ENCODE measurements around the gene AURKA. TPM values are rescaled to one million over a fixed set of nuclear protein-coding genes. Genes with fewer than 3 reads are reported as not detected.
"Not testable (repeated sequence)": the region's sequence is repeated elsewhere in the genome, so short reads cannot be mapped to it uniquely, and the experiment has no call there.

AURKA gene
- total and polyA plus RNA-seq, 2 donors (not counting 1 experiment from before 2014, with no cell fraction given), result 27.7 to 32.7 TPM

GRCh38 chr20:56391037-56391436, 978 bp downstream of the AURKA start:
- TF ChIP-seq EZH2 (IDR thresholded peaks at IDR 0.05; ENCODE audit: low read length, missing control alignments) (no peak), CTCF (conservative IDR thresholded peaks at IDR 0.05 in 1 of 2, IDR thresholded peaks at IDR 0.05 in 1 of 2; ENCODE audit: low read depth in 1 of 2, low read length in 2 of 2) (no peak)
- H2AFZ ChIP-seq (ENCODE audit: low read length), result peak overlapping the region; percentile 92
- H3K4me3 ChIP-seq (replicated peaks in 1 of 4; ENCODE audit: control extremely low read depth in 1 of 4, insufficient read depth in 1 of 4, low read depth in 3 of 4, low read length in 4 of 4), result peak overlapping the region; percentile 73 to 99 (median 93)
- no peaks in the 10 kb centered on the region for H4K20me1 ChIP-seq (ENCODE audit: control insufficient read depth, extremely low read depth, insufficient read depth, low read length)
- peaks cover 11% of the 10 kb centered on the region for H3K36me3 ChIP-seq (ENCODE audit: control insufficient read depth, insufficient read depth, low read length)
- no peaks in the 10 kb centered on the region for H3K9me3 ChIP-seq (ENCODE audit: control insufficient read depth, insufficient read depth, low read depth, low read length)
- H3K27me3 ChIP-seq (ENCODE audit: control insufficient read depth, insufficient read depth, low read length), result no peaks in the 10 kb centered on the region
- H3K4me1 ChIP-seq (ENCODE audit: control insufficient read depth, extremely low read depth, insufficient read depth, low read length), result peaks cover 5% of the 10 kb centered on the region
- no peak for DNase-seq (ENCODE audit: low read depth in 2 of 2)
- H3K79me2 ChIP-seq (ENCODE audit: control insufficient read depth, insufficient read depth, low read length), result peaks cover 85% of the 10 kb centered on the region
- peak overlapping the region; percentile 95 for H3K4me2 ChIP-seq (ENCODE audit: extremely low read depth, insufficient read depth, low read length)
- H3K9ac ChIP-seq (ENCODE audit: insufficient read depth, low read length), result peak overlapping the region; percentile 79
- peak overlapping the region; percentile 92 for H3K27ac ChIP-seq (ENCODE audit: insufficient read depth, low read length)

- Histone ChIP-seq H3K4me3 (replicated peaks in 1 of 4; ENCODE audit: control extremely low read depth in 1 of 4, insufficient read depth in 1 of 4, low read depth in 3 of 4, low read length in 4 of 4) (peak overlapping the region in 3 of 4 experiments; percentile 73 to 99 (median 95)), H3K79me2 (ENCODE audit: control insufficient read depth, insufficient read depth, low read length) (peaks cover 84% of the 10 kb centered on the region), H3K4me2 (ENCODE audit: extremely low read depth, insufficient read depth, low read length) (peak overlapping the region; percentile 95)
- H3K9me3 ChIP-seq (ENCODE audit: control insufficient read depth, insufficient read depth, low read depth, low read length); H3K9ac ChIP-seq (ENCODE audit: insufficient read depth, low read length); DNase-seq (ENCODE audit: low read depth in 2 of 2); H3K36me3 ChIP-seq (ENCODE audit: control insufficient read depth, insufficient read depth, low read length); H4K20me1 ChIP-seq (ENCODE audit: control insufficient read depth, extremely low read depth, insufficient read depth, low read length); H3K27ac ChIP-seq (ENCODE audit: insufficient read depth, low read length); H2AFZ ChIP-seq (ENCODE audit: low read length); H3K4me1 ChIP-seq (ENCODE audit: control insufficient read depth, extremely low read depth, insufficient read depth, low read length); H3K27me3 ChIP-seq (ENCODE audit: control insufficient read depth, insufficient read depth, low read length): not testable (repeated sequence)
These were observed 1.6 kb downstream of the AURKA start for GRCh38 chr20:56390396-56390795.

GRCh38 chr20:56389807-56390206, 2.2 kb downstream of the AURKA start:
- H3K9ac ChIP-seq (ENCODE audit: insufficient read depth, low read length), result no peak overlapping the region
- H3K9me3 ChIP-seq (ENCODE audit: control insufficient read depth, insufficient read depth, low read depth, low read length), result no peaks in the 10 kb centered on the region
- H3K27ac ChIP-seq (ENCODE audit: insufficient read depth, low read length), result no peak overlapping the region
- H3K4me1 ChIP-seq (ENCODE audit: control insufficient read depth, extremely low read depth, insufficient read depth, low read length), result peaks cover 5% of the 10 kb centered on the region
- no peak overlapping the region for H3K4me3 ChIP-seq (replicated peaks in 1 of 4; ENCODE audit: control extremely low read depth in 1 of 4, insufficient read depth in 1 of 4, low read depth in 3 of 4, low read length in 4 of 4)
- H3K4me2 ChIP-seq (ENCODE audit: extremely low read depth, insufficient read depth, low read length), result peak overlapping the region; percentile 18
- H3K36me3 ChIP-seq (ENCODE audit: control insufficient read depth, insufficient read depth, low read length), result peaks cover 7% of the 10 kb centered on the region
- DNase-seq (ENCODE audit: low read depth in 2 of 2), result no peak
- no peaks in the 10 kb centered on the region for H3K27me3 ChIP-seq (ENCODE audit: control insufficient read depth, insufficient read depth, low read length)
- peaks cover 83% of the 10 kb centered on the region for H3K79me2 ChIP-seq (ENCODE audit: control insufficient read depth, insufficient read depth, low read length)
- no peaks in the 10 kb centered on the region for H4K20me1 ChIP-seq (ENCODE audit: control insufficient read depth, extremely low read depth, insufficient read depth, low read length)
- no peak for TF ChIP-seq EZH2 (IDR thresholded peaks at IDR 0.05; ENCODE audit: low read length, missing control alignments)
- no peak for TF ChIP-seq CTCF (conservative IDR thresholded peaks at IDR 0.05 in 1 of 2, IDR thresholded peaks at IDR 0.05 in 1 of 2; ENCODE audit: low read depth in 1 of 2, low read length in 2 of 2)
- no peak overlapping the region for H2AFZ ChIP-seq (ENCODE audit: low read length)

All from fibroblast of lung (primary cell).